ENCODE data around the gene SMIM31.
A peak's percentile ranks its signal among the peaks of the same experiment; 100 is the strongest.

Gene SMIM31
- 0 reads per million in 3 donors for total RNA-seq

GRCh38 chr4:164753873-164754488, at the start of gene SMIM31:
SMIM31 (plus strand) TSS chr4:164754131; CDS start chr4:164770444, 16,313 bp downstream.
- no peaks in the 10 kb centered on the region for H3K9me3 ChIP-seq (ENCODE audit: control insufficient read depth, low read length)
- no peaks in the 10 kb centered on the region for H3K36me3 ChIP-seq (ENCODE audit: control insufficient read depth, insufficient read depth, low read length)
- no peaks in the 10 kb centered on the region for H3K4me1 ChIP-seq (ENCODE audit: control insufficient read depth, insufficient read depth, low read length, poor library complexity, severe bottlenecking)
- H3K27me3 ChIP-seq (replicated peaks; ENCODE audit: control insufficient read depth, insufficient read depth, low read length, poor library complexity, severe bottlenecking): no peaks in the 10 kb centered on the region
- H3K27ac ChIP-seq (ENCODE audit: insufficient read depth, low read length, poor library complexity, severe bottlenecking): no peak within 1 kb of the TSS
- H3K4me3 ChIP-seq (ENCODE audit: insufficient read depth, low read depth, low read length, poor library complexity, severe bottlenecking): no peak within 1 kb of the TSS
- no peak for DNase-seq

GRCh38 chr4:164706675-164707074, 47.3 kb upstream of the SMIM31 start:
- Histone ChIP-seq H3K4me3 (ENCODE audit: insufficient read depth, low read depth, low read length, poor library complexity, severe bottlenecking) (no peak overlapping the region), H3K36me3 (ENCODE audit: control insufficient read depth, insufficient read depth, low read length) (no peaks in the 10 kb centered on the region), H3K9me3 (ENCODE audit: control insufficient read depth, low read length) (no peaks in the 10 kb centered on the region), H3K27ac (ENCODE audit: insufficient read depth, low read length, poor library complexity, severe bottlenecking) (no peak overlapping the region), H3K27me3 (replicated peaks; ENCODE audit: control insufficient read depth, insufficient read depth, low read length, poor library complexity, severe bottlenecking) (no peaks in the 10 kb centered on the region), H3K4me1 (ENCODE audit: control insufficient read depth, insufficient read depth, low read length, poor library complexity, severe bottlenecking) (no peaks in the 10 kb centered on the region)
- DNase-seq: no peak

- Histone ChIP-seq H3K4me3 (ENCODE audit: insufficient read depth, low read depth, low read length, poor library complexity, severe bottlenecking) (no peak overlapping the region), H3K4me1 (ENCODE audit: control insufficient read depth, insufficient read depth, low read length, poor library complexity, severe bottlenecking) (no peaks in the 10 kb centered on the region), H3K36me3 (ENCODE audit: control insufficient read depth, insufficient read depth, low read length) (no peaks in the 10 kb centered on the region), H3K9me3 (ENCODE audit: control insufficient read depth, low read length) (no peaks in the 10 kb centered on the region), H3K27ac (ENCODE audit: insufficient read depth, low read length, poor library complexity, severe bottlenecking) (no peak overlapping the region), H3K27me3 (replicated peaks; ENCODE audit: control insufficient read depth, insufficient read depth, low read length, poor library complexity, severe bottlenecking) (no peaks in the 10 kb centered on the region)
- DNase-seq: no peak
These were observed 37.0 kb upstream of the SMIM31 start for GRCh38 chr4:164716901-164717300.

- DNase-seq: no peak
- no peak overlapping the region for H3K4me3 ChIP-seq (ENCODE audit: insufficient read depth, low read depth, low read length, poor library complexity, severe bottlenecking)
- H3K36me3 ChIP-seq (ENCODE audit: control insufficient read depth, insufficient read depth, low read length): no peaks in the 10 kb centered on the region
- H3K27me3 ChIP-seq (replicated peaks; ENCODE audit: control insufficient read depth, insufficient read depth, low read length, poor library complexity, severe bottlenecking): no peaks in the 10 kb centered on the region
- no peaks in the 10 kb centered on the region for H3K4me1 ChIP-seq (ENCODE audit: control insufficient read depth, insufficient read depth, low read length, poor library complexity, severe bottlenecking)
- no peak overlapping the region for H3K27ac ChIP-seq (ENCODE audit: insufficient read depth, low read length, poor library complexity, severe bottlenecking)
- H3K9me3 ChIP-seq (ENCODE audit: control insufficient read depth, low read length): no peaks in the 10 kb centered on the region
These were observed 35.1 kb upstream of the SMIM31 start for GRCh38 chr4:164718827-164719226.

- no peaks in the 10 kb centered on the region for H3K27me3 ChIP-seq (replicated peaks; ENCODE audit: control insufficient read depth, insufficient read depth, low read length, poor library complexity, severe bottlenecking)
- H3K4me3 ChIP-seq (ENCODE audit: insufficient read depth, low read depth, low read length, poor library complexity, severe bottlenecking): no peak overlapping the region
- H3K4me1 ChIP-seq (ENCODE audit: control insufficient read depth, insufficient read depth, low read length, poor library complexity, severe bottlenecking): no peaks in the 10 kb centered on the region
- H3K36me3 ChIP-seq (ENCODE audit: control insufficient read depth, insufficient read depth, low read length): no peaks in the 10 kb centered on the region
- H3K9me3 ChIP-seq (ENCODE audit: control insufficient read depth, low read length): no peaks in the 10 kb centered on the region
- no peak overlapping the region for H3K27ac ChIP-seq (ENCODE audit: insufficient read depth, low read length, poor library complexity, severe bottlenecking)
- DNase-seq: no peak
These were observed 28.9 kb upstream of the SMIM31 start for GRCh38 chr4:164725066-164725465.

GRCh38 chr4:164730705-164731393, 23.1 kb upstream of the SMIM31 start:
- Histone ChIP-seq H3K4me1 (ENCODE audit: control insufficient read depth, insufficient read depth, low read length, poor library complexity, severe bottlenecking) (no peaks in the 10 kb centered on the region), H3K27me3 (replicated peaks; ENCODE audit: control insufficient read depth, insufficient read depth, low read length, poor library complexity, severe bottlenecking) (no peaks in the 10 kb centered on the region), H3K36me3 (ENCODE audit: control insufficient read depth, insufficient read depth, low read length) (no peaks in the 10 kb centered on the region), H3K27ac (ENCODE audit: insufficient read depth, low read length, poor library complexity, severe bottlenecking) (no peak overlapping the region), H3K4me3 (ENCODE audit: insufficient read depth, low read depth, low read length, poor library complexity, severe bottlenecking) (no peak overlapping the region), H3K9me3 (ENCODE audit: control insufficient read depth, low read length) (no peaks in the 10 kb centered on the region)
- DNase-seq: no peak

- Histone ChIP-seq H3K4me1 (ENCODE audit: control insufficient read depth, insufficient read depth, low read length, poor library complexity, severe bottlenecking) (no peaks in the 10 kb centered on the region), H3K9me3 (ENCODE audit: control insufficient read depth, low read length) (no peaks in the 10 kb centered on the region), H3K4me3 (ENCODE audit: insufficient read depth, low read depth, low read length, poor library complexity, severe bottlenecking) (no peak overlapping the region), H3K36me3 (ENCODE audit: control insufficient read depth, insufficient read depth, low read length) (no peaks in the 10 kb centered on the region), H3K27ac (ENCODE audit: insufficient read depth, low read length, poor library complexity, severe bottlenecking) (no peak overlapping the region), H3K27me3 (replicated peaks; ENCODE audit: control insufficient read depth, insufficient read depth, low read length, poor library complexity, severe bottlenecking) (no peaks in the 10 kb centered on the region)
- peak; percentile 2 to 21 (median 8) for DNase-seq
These were observed 22.0 kb upstream of the SMIM31 start for GRCh38 chr4:164731827-164732474.

- no peaks in the 10 kb centered on the region for H3K4me1 ChIP-seq (ENCODE audit: control insufficient read depth, insufficient read depth, low read length, poor library complexity, severe bottlenecking)
- no peak for DNase-seq
- H3K9me3 ChIP-seq (ENCODE audit: control insufficient read depth, low read length): no peaks in the 10 kb centered on the region
- H3K36me3 ChIP-seq (ENCODE audit: control insufficient read depth, insufficient read depth, low read length): no peaks in the 10 kb centered on the region
- H3K27me3 ChIP-seq (replicated peaks; ENCODE audit: control insufficient read depth, insufficient read depth, low read length, poor library complexity, severe bottlenecking): no peaks in the 10 kb centered on the region
- H3K27ac ChIP-seq (ENCODE audit: insufficient read depth, low read length, poor library complexity, severe bottlenecking): no peak overlapping the region
- no peak overlapping the region for H3K4me3 ChIP-seq (ENCODE audit: insufficient read depth, low read depth, low read length, poor library complexity, severe bottlenecking)
These were observed 19.4 kb upstream of the SMIM31 start for GRCh38 chr4:164734484-164734883.

GRCh38 chr4:164748375-164748774, 5.6 kb upstream of the SMIM31 start:
- Histone ChIP-seq H3K36me3 (ENCODE audit: control insufficient read depth, insufficient read depth, low read length) (no peaks in the 10 kb centered on the region), H3K27me3 (replicated peaks; ENCODE audit: control insufficient read depth, insufficient read depth, low read length, poor library complexity, severe bottlenecking) (no peaks in the 10 kb centered on the region), H3K9me3 (ENCODE audit: control insufficient read depth, low read length) (no peaks in the 10 kb centered on the region), H3K4me1 (ENCODE audit: control insufficient read depth, insufficient read depth, low read length, poor library complexity, severe bottlenecking) (no peaks in the 10 kb centered on the region), H3K4me3 (ENCODE audit: insufficient read depth, low read depth, low read length, poor library complexity, severe bottlenecking) (no peak overlapping the region), H3K27ac (ENCODE audit: insufficient read depth, low read length, poor library complexity, severe bottlenecking) (no peak overlapping the region)
- no peak for DNase-seq

GRCh38 chr4:164755432-164755831, 1.5 kb downstream of the SMIM31 start:
- Histone ChIP-seq H3K36me3 (ENCODE audit: control insufficient read depth, insufficient read depth, low read length) (no peaks in the 10 kb centered on the region), H3K27me3 (replicated peaks; ENCODE audit: control insufficient read depth, insufficient read depth, low read length, poor library complexity, severe bottlenecking) (no peaks in the 10 kb centered on the region), H3K27ac (ENCODE audit: insufficient read depth, low read length, poor library complexity, severe bottlenecking) (no peak overlapping the region), H3K4me3 (ENCODE audit: insufficient read depth, low read depth, low read length, poor library complexity, severe bottlenecking) (no peak overlapping the region), H3K9me3 (ENCODE audit: control insufficient read depth, low read length) (no peaks in the 10 kb centered on the region), H3K4me1 (ENCODE audit: control insufficient read depth, insufficient read depth, low read length, poor library complexity, severe bottlenecking) (no peaks in the 10 kb centered on the region)
- DNase-seq: no peak

Measured in effector memory CD4-positive, alpha-beta T cell (primary cell).